ENCODE measurements around the gene SIRT4.
A peak's percentile ranks its signal among the peaks of the same experiment; 100 is the strongest.
"Not testable (repeated sequence)": the region's sequence is repeated elsewhere in the genome, so short reads cannot be mapped to it uniquely, and the experiment has no call there.

Gene SIRT4

DNA sequence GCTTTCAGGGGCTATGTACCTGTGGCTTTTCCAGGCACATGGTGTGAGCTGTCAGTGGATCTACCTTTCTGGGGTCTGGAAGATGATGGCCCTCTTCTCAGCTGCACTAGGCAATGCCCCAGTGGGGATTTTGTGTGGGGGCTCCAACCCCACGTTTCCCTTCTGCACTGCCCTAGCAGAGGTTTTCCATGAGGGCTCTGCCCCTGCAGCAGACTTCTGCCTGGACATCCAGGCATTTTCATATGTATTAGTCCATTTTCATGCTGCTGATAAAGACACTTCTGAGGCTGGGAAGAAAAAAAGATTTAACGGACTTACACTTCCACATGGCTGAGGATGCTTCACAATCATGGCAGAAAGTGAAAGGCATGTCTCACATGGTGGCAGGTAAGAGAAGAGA, 34.3 kb downstream of the SIRT4 start:
- not testable (repeated sequence) for DNase-seq

DNA sequence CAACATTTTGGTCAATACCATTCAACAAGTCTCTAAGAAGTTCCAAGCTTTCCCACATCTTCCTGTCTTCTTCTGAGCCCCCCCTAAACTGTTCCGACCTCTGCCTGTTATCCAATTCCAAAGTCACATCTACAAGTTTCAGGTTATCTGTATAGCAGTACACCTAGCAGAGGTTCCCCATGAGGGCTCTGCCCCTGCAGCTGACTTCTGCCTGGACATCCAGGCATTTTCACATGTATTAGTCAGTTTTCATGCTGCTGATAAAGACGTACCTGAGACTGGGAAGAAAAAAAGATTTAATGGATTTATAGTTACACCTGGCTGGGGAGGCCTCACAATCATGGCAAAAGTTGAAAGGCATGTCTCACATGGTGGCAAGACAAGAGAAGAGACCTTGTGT, 35.6 kb downstream of the SIRT4 start:
- no peak for DNase-seq

DNA sequence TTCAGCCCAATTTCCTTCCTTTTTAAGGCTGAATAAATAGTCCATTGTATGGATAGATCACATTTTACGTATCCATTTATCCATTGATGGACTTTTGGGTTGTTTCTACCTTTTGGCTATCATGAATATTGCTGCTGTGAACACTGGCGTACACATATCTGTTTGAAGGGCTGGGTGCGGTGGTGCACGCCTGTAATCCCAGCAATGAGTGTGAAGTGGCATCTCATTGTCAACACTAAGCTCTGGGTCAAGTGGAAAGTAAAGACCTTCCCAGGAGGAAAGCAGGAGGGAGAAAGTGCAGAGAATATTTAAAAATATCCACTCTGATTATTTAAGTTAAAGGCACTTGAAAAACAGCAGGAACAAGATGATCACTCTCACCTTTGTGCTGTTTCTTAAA, 37.1 kb downstream of the SIRT4 start:
- DNase-seq: no peak

DNA sequence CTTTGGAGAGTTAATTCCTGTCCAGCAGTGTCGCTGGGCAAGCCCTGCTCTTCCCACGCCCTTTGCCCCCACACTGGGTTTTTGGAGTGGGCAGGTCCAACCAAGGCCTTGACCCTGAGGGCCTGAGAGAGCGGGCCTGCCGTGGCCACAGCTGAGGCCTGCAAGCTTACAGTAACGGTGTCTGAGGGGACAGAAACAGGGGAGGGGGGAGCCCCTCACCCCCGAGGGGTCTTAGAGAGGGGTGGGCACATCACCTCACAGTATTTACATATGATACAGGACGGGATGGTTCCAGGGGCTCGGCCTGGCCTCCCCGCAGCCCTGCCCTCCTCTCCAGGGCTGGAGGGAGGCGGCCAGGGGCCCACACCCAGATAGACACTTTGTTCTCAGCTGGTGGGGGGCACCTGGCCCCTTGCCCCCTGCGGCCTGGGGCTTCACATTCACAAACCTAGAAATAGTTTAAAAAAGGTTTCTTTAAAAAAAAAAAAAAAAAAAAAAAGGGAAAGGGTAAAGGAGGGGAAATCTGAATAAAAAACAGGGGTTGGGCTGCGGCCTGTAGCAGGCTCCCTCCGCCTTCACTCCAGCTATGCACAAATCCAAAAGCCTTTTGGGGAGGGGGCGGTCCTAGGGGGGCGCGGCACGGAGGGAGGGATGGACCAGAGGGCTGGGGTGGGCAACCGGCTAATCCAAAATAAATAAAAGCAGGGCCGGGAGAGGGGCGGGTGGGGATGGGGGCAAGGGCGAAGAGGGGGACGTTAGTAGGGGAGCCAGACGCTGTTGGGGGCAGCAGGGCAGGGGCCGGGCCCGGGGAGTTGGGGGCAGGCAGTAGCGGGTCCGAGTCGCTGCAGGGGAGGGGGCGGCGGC, 40.3 kb downstream of the SIRT4 start:
- no peak for DNase-seq

DNA sequence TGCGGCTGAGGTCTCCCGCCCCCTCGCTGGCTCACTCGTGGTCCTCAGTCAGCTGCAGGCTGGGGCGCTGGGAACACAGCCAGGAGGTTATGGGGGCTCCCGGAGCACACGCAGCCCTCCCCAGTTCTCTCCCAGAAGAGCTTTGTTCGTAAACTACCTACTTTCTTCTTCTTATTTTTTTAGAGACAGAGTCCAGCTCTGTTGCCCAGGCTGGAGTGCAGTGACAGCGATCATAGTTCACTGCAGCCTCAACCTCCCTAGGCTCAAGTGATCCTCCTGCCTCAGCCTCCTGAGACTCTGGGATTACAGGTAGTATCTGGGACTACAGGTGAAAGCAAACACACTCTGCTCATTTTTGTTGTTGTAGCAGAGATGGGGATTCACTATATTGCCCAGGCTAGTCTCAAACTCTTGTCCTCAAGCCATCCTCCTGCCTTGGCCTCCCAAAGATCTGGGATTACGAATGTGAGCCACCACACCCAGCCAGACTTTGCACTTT, 41.0 kb downstream of the SIRT4 start:
- no peak for DNase-seq

DNA sequence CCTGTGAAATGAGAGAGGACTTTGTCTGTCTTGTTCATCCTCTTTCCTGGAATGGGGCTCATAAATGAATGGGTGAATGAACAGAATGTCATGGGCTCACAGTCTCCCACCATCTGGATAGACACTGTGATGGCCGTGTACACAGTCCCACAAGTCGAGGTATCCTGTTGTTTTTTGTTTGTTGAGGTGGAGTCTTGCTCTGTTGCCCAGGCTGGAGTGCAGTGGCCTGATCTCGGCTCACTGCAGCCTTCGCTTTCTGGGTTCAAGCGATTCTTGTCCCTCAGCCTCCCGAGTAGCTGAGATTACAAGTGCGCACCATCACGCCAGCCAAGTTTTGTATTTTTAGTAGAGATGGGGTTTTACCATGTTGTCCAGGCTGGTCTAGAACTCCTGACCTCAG, 41.6 kb downstream of the SIRT4 start:
- DNase-seq: no peak

DNA sequence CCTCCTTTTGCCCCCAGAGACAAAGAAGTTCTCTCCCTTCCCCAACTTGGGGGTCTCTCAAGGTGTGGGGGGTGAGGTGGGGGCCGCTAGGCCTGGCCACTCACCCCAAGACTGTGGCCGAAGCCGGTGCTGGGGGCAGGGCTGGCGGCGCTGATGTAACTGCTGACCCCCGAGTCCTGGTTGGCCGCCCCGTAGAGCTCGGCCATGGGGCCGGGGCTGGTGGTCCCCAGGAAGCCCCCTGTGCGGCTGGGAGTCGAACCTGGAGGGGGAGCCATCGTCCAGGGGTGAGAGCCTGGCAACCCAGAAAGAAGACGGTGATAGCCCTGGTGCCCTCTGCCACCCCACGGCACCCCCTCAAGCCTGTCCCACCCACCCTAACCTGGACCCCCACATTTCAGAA, 43.9 kb downstream of the SIRT4 start:
- DNase-seq: no peak

DNA sequence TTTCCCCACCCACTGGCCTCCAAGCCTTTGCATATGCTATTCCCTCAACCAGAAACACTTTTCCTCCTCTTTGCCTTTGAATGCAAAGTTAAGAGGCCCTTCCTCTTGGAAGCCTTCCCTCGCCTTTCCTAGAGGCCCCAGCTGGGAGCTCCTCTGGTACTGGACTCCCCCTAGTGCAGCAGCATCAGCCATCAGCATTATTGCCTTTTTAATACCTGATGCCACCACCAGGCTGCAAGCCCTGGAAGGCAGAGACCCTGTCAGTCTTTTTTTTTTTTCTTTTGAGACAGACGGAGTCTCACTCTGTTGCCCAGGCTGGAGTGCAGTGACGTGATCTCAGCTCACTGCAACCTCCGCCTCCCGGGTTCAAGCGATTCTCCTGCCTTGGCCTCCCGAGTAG, 44.6 kb downstream of the SIRT4 start:
- no peak for DNase-seq

DNA sequence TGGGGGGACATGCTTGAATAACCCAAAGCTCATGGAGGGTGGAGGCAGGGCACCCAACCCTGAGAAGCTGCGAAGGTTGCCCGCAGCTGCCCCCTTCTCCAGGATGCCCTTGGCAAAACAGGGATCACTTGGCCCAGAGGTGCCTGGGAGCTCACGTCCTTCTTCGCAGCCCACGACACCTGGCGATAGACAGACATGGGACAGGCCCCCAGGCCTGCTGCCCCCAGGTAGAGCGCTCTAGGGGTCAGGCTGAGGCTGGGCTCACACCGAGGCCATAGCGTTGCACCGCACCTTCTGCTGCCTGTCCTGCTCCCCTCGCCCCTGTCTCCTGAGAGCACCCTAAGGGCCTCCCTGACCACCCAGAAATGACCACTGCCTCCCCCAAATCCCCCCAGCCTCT, 45.6 kb downstream of the SIRT4 start:
- DNase-seq: no peak

DNA sequence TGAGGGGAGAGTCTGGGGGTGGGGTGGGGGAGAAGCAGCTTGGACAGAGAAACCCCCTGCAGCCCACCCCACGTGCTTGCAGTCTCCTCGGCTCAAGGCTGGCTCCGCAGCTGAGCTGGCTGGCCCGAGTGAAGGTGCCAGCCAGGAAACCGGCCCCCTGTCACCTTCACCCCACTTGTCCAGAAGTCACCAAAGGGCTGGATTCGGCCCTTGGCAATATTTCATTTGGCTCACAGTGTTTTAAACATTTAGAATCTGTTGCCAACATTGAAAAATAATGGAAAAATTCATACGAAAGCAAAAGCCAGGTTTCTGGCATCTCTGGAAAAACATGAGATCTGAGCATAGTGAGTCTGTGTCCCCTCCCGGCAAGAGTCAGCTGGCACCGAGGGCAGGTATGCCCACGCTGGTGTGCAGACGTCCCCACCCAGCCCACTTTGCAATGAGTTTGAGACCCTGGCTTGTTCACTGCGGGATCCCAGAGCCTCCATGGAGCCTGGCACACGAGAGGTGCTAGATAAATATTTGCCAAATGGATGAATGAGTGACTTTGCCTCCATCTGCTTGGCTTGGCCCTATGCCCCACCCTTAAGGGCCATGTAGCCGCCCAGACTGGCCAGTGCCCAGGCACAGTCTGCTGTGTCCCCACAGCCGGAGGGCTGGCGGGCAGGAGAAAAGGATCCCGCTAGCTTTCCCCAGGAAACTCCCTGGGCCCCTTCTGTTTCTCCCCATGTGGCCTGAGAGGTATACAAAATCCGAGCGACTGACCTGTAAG, 48.6 kb downstream of the SIRT4 start:
- no peak for DNase-seq

DNA sequence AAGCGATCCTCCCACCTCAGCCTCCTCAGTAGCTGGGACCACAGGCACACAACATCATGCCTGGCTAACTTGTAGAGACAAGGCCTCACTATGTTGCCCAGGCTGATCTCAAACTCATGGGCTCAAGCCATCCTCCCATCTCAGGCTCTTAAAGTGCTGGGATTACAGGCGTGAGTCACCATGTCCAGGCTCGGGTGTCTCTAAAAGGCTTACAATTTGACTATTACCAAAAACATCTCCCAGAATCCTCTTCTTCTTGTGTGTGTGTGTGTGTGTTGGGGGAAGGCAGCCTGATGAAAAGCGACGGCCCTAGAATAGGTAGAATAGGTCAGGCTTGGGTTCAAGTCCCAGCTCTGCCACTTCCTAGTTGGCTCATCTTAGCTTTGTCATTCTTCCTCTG, 50.0 kb downstream of the SIRT4 start:
- DNase-seq: no peak

DNA sequence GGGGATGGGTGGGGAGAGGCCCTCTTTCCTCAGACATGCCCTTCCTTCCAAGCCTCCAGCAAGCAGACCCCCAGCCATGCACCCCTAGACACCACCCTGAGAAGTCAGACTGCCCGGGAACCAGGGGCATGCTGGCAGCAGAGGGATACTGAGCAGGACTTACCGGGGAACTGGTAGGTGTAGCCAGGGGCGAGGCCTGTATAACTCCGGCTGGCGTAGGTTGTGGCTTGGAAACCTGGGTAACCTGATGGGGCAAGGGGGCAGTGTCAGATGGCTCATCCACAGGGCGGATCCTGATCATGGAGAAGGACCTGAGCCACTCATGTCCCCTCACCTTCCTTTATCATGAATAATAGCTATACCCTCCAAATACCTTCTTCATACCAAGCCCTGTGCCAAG, 51.0 kb downstream of the SIRT4 start:
- DNase-seq: no peak

DNA sequence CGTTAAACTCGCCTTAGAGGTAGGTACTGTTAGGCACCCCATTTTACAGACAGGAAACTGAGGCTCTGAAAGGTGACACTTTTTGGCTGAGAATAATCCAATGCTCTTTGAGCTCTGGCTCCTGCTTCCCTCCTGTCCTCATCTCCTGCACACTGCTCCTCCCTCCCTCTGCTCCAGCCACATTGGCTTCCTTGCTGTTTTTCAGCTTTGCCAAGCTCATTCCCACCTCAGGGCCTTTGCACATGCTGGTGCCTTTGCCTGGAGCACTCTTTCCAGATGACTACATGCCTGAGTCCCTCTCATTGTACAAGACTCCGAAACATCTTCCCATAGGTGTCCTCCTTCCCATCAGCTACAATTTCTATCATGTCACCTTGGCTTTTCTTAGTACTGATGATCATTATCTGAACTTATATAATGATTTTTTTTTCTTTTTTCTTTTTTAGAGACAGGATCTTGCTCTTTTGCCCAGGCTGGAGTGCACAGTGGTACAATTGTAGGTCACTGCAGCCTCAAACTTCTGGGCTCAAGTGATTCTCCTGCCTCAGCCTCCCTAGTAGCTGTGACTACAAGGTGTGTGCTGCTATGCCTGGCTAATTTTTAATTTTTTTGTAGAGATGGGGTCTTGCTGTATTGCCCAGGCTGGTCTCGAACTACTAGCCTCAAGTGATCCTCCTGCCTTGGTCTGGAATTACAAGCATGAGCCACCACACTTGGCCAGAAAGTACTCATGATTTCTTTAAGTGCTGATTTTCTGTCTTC, 51.6 kb downstream of the SIRT4 start:
- DNase-seq: no peak

DNA sequence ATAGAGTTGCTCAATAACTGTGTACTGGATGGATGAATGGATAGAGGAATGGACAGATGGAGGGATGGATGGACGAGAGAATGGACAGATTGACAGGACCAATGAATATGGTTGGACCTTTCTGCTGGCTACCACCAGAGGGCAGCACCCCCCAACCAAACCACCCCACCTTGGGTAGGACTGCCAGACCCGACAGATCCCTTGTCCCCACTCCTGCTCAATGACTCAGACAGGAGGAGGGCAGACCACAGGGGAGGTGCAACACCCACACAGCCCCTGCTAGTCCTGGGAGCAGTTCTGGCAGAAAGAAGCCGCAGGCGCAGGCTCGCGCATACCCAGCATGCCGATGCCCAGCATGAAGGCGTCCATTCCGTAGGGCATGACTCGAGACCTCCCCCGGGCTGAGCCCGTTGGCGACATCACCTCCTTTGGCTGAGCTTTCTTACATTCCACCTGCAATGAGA, 54.5 kb downstream of the SIRT4 start:
- DNase-seq: peak; percentile 82

DNA sequence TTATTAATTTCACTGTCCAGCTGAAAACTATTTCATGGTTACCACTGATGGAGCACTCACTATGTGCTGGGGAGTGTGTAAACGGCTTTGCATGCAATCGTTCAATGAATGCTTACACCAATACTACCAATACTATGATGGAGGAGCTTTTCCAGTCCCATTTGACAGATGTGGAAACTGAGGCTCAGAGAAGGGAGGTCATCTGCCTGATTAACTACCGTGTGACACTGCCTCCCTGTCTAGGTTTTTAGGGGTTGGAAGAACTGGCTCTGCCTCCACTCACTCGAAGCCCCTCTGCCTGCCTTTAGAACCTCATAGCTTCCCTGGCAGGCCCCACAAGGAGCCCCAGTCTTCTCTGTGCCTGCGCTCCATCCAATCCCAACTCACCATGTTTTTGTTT, 55.0 kb downstream of the SIRT4 start:
- DNase-seq: no peak

DNA sequence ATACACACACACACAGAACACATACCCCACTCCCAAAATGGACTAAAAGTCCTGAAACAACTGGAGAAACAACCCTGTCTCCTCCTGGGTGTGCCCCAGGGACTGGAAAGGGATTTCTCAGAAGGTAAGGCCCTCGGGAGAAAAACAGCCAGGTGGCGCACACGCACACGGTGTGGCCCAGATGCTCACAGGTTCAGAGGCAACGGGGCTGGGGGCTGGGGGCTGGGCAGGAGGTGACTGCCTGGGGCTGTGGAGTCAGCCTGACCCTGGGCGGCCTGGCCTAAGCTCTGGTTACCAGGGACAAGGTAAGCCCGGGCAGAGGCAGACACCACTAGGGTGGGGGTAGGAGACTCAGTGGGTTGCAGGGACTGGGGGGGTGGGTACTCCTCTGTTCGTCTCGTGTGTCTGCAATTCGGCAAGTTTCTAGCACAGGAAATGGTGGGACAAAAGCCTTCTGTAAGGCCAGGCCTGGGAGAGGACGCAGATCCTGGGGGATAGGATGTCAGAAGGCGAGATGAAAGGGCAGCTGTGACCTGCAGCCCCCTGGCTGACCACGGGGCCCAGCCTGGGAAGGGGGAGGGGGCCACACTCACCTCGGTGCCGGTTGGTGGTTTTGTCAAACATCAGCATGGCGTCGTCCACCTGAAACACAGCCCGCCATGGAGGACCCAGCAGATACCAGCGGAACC, 56.4 kb downstream of the SIRT4 start:
- DNase-seq: no peak

DNA sequence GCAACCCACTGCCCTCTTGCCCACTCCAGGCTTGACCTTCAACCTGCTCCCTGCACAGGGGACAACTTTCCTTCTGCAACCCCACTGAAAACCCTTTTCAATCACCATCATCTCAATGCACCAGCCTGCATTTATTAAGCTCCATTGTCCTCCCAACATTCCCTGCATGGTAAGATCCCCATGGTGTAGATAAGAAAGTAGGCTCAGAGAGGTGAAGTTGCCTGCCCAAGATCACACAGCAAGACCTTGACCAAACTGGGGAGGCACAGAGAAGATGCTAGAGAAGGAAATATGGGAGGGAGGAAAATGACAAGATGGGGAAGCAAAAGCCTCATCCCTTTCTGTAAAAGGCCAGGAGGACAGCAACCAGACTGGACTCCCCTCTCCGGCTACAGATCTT, 57.0 kb downstream of the SIRT4 start:
- DNase-seq: no peak

DNA sequence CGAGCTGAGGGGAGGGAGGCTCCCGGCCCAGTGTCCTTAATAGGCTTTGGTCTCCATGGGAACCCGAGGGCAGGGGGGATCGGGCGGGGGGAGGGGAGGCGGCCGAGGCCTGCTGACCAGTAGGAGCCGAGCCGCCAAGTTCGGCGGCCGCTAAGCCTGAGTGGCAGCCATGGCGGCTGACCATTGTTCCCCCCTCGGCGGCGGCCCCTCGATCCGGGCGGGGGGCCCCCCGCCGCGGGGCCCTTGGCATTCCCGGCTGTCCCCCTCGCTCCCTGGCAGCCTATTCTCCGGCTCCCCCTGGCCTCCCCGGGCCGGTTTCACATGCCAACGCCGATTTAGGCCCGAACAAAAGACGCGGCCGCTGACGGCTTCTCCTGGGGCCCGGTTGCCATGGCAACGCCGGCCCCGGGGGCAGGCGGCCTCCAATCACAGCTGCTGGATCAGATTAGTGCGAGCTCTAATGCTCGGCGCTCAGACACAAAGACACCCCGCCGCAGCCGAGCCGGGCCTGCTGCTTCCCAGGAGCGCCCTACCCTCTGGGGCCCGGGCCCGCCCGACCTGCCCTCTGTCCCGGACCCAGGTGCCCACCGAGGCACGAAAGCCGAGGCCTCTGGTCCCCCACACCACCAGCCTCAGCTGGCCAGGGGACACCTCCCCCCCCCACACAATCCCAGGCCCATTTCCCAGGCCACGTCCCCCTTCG, 59.5 kb downstream of the SIRT4 start:
- no peak for DNase-seq

Data from OCI-M1 (cell line).